Large intestine (tissue), 3 donors: ENCODE measurements around the gene SPG11. TPM values are rescaled to one million over a fixed set of nuclear protein-coding genes. Genes with fewer than 3 reads are reported as not detected.

ENCODE experiments used
- DNase-seq, 2 donors: peaks; one replicate each; pipeline versions ENCODE4 v3.0.0 to v3.0.0-alpha.2; 2013
- H3K27ac ChIP-seq: one replicate; pipeline ENCODE4 v1.5.1; 2013; ENCODE audit warnings: low read length
- H3K27me3 ChIP-seq: 2 replicates; pipeline ENCODE4 v1.6.1; 2013; ENCODE audit warnings: low read length; ENCODE audit not compliant: control insufficient read depth, insufficient read depth
- H3K36me3 ChIP-seq: 2 replicates; pipeline ENCODE4 v1.6.1; 2013; ENCODE audit warnings: low read length; ENCODE audit not compliant: control insufficient read depth, insufficient read depth
- H3K4me1 ChIP-seq: one replicate; pipeline ENCODE4 v1.6.1; 2013; ENCODE audit warnings: low read length; ENCODE audit not compliant: control insufficient read depth, insufficient read depth
- H3K4me3 ChIP-seq: one replicate; pipeline ENCODE4 v1.5.1; 2013; ENCODE audit warnings: low read length
- H3K9me3 ChIP-seq: one replicate; pipeline ENCODE4 v1.6.1; 2013; ENCODE audit warnings: mild to moderate bottlenecking, low read depth, low read length, moderate library complexity; ENCODE audit not compliant: control insufficient read depth
- WGBS: methylation state at CpG from one replicate; pipeline ENCODE4 v1.1.5; 2013; ENCODE audit warnings: low lambda C conversion rate; ENCODE audit not compliant: insufficient coverage; 5-methylcytosine and 5-hydroxymethylcytosine counted together
- polyA plus RNA-seq: library from polyadenylated mRNA; unstranded; fragments of 120-200 nt; gene quantifications from one replicate; pipeline ENCODE4 v1.2.1, GENCODE V29; 2013

The SPG11 gene
- polyA plus RNA-seq, 1 donor = 61.1 TPM

DNA sequence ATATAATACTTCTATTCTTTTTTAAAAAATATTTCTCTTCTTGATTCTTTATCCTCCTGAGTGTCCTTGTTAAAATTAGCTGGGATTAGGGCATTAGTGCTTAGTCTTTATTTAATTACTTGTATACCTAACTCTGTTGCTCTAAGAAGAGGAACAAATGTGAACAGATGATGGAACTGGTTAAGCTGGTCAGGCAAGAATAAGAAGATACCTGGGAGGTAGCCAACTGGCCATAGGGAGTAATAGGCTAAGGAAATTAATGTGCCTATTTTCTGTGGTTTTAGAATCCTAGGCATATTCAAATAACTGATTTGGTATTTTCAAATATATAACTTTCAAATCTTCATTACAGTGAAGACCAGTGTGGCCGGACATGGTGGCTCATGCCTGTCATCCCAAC lies 72.1 kb downstream of the SPG11 start:
- no peaks in the 10 kb centered on the region for H3K27me3 ChIP-seq
- WGBS = no CpG with 5 or more reads among the region's 1 CpG
- H3K4me3 ChIP-seq = no peak overlapping the region
- peaks cover 84% of the 10 kb centered on the region for H3K36me3 ChIP-seq
- H3K4me1 ChIP-seq = no peaks in the 10 kb centered on the region
- no peak for DNase-seq
- no peaks in the 10 kb centered on the region for H3K9me3 ChIP-seq
- no peak overlapping the region for H3K27ac ChIP-seq

DNA sequence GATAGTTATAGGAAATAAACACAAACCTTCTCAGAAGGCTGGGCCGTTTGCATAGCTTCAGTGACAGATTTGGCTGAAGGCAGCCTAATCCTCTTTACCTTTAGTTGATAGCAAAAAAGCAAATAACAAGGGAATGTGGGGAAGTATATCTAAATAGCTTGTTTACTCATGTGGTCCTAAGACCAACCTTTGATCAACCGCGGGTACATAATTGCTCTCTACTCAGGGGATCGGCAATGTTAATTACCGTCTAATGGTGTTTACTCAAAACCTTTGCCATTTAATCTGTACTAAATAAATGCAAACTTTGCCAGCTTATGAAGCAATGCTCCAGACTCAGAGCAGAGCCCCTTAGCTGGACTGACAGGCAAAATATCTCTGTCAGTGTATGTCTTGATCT lies 74.9 kb downstream of the SPG11 start:
- Histone ChIP-seq H3K27ac (no peak overlapping the region), H3K27me3 (no peaks in the 10 kb centered on the region), H3K4me3 (no peak overlapping the region), H3K9me3 (no peaks in the 10 kb centered on the region), H3K4me1 (no peaks in the 10 kb centered on the region), H3K36me3 (peaks cover 88% of the 10 kb centered on the region)
- no CpG with 5 or more reads among the region's 5 CpGs for WGBS
- DNase-seq = no peak

DNA sequence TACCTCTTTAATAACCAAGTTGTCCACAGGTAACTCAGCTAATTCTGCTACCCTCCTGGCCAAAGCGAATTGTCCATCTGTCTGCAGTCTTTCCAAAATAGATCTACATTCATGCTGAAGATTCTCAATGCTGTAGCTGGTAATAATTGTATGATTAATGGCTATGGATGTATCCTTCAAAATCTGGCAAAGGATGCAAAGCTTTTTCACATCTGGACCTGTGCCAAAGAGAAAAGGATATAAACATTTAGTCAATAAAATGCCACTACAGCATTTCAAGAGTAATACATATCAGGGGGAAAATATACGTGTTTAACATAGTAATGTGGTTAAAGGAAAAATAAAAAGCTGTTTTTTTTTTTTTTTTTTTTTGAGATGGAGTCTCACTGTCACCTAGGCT lies 77.8 kb downstream of the SPG11 start:
- no peaks in the 10 kb centered on the region for H3K4me1 ChIP-seq
- H3K4me3 ChIP-seq = no peak overlapping the region
- no CpG with 5 or more reads among the region's 2 CpGs for WGBS
- H3K27ac ChIP-seq = no peak overlapping the region
- no peaks in the 10 kb centered on the region for H3K9me3 ChIP-seq
- no peak for DNase-seq
- no peaks in the 10 kb centered on the region for H3K27me3 ChIP-seq
- peaks cover 74% of the 10 kb centered on the region for H3K36me3 ChIP-seq

DNA sequence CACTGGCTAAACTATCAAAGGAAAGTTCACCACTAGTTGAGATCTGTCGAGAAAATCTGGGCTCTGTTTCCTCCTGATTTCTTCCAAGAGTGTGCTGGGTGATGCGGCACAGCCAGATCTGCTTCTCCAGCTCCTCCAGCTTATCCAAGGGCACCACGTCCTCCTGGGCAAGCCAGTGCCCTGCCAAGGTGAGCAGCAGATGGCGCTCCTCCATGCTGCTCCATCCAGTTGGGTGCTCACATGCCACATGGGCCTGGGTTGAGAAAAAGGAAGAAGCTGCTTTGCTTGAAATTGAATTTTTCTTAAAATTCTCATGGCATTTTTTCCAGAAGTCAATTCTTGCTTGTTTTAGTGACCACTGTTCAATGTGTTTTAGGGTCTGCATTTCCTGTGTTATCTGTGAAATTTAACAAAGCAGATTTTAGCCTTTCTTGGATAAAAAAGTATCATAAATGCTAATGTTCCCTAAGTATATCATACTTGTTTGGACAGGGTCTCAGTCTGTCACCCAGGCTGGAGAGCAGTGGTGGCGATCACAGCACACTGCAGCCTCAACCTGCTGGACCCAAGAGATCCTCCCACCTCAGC lies 79.2 kb downstream of the SPG11 start:
- no peak for DNase-seq
- H3K27me3 ChIP-seq = no peaks in the 10 kb centered on the region
- H3K4me1 ChIP-seq = no peaks in the 10 kb centered on the region
- no peaks in the 10 kb centered on the region for H3K9me3 ChIP-seq
- H3K4me3 ChIP-seq = no peak overlapping the region
- peaks cover 66% of the 10 kb centered on the region for H3K36me3 ChIP-seq
- no CpG with 5 or more reads among the region's 5 CpGs for WGBS
- H3K27ac ChIP-seq = no peak overlapping the region

DNA sequence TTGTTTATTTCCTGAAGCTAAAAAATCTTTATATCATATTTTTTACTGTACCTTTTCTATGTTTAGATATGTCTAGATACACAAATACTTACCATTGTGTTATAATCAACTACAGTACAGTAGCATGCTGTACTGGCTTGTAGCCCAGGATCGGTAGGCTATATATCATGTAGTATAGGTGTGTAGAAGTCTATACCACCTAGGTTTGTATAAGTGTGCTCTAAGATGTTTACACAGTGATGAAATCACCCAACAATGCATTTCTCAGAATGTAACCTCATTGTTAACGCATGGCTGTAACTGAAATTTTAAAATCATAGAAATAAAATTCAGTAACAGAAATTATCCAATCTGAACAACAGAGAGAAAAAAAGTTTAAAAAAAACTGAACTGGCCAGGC lies 83.4 kb downstream of the SPG11 start:
- Histone ChIP-seq H3K27me3 (no peaks in the 10 kb centered on the region), H3K4me3 (no peak overlapping the region), H3K27ac (no peak overlapping the region), H3K36me3 (peaks cover 37% of the 10 kb centered on the region), H3K9me3 (no peaks in the 10 kb centered on the region), H3K4me1 (no peaks in the 10 kb centered on the region)
- DNase-seq = no peak
- WGBS = no CpG with 5 or more reads among the region's 2 CpGs

DNA sequence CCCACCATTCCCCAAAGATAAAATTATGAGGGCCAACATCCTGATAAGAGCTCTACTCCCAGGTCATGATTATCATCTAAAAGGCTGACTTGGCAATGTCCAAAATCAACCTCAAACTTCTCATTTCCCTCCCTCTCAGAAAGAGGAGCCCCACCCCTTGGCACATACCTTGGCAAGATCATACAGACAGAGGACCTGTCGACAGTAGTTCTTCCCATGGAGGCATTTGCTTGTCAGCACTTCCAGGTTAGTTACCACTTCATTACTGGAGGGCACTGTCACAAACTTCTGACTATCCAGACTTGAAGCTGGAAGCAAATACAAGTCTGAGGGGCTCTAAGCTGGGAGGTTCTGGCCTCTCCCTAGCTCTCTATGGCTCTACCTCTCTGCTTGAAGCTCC lies 88.7 kb downstream of the SPG11 start:
- no CpG with 5 or more reads among the region's 1 CpG for WGBS
- no peaks in the 10 kb centered on the region for H3K27me3 ChIP-seq
- no peak for DNase-seq
- H3K27ac ChIP-seq = no peak overlapping the region
- peaks cover 50% of the 10 kb centered on the region for H3K36me3 ChIP-seq
- no peaks in the 10 kb centered on the region for H3K9me3 ChIP-seq
- no peak overlapping the region for H3K4me3 ChIP-seq
- no peaks in the 10 kb centered on the region for H3K4me1 ChIP-seq

DNA sequence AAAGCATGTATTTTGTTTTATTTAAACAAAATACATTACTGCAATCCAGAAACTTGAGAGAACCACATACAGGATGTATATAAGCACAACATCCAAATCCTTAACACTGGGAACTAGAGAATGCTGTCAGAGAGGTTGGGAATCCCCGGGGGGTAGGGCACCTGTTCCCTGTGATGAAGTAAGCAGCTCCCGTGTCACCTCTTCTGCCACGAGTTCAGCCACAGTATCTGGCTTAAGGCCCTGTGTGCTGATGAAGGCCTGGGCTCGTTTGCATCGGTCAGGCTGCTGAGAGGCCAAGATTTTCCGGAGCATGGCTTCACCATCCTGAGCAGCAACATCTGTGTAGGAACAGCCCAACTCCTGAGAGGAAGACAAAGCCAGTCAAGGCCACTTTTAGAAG lies 90.1 kb downstream of the SPG11 start:
- Histone ChIP-seq H3K27ac (no peak overlapping the region), H3K4me1 (no peaks in the 10 kb centered on the region), H3K9me3 (no peaks in the 10 kb centered on the region), H3K36me3 (peaks cover 58% of the 10 kb centered on the region), H3K27me3 (no peaks in the 10 kb centered on the region), H3K4me3 (no peak overlapping the region)
- no peak for DNase-seq
- no CpG with 5 or more reads among the region's 6 CpGs for WGBS

DNA sequence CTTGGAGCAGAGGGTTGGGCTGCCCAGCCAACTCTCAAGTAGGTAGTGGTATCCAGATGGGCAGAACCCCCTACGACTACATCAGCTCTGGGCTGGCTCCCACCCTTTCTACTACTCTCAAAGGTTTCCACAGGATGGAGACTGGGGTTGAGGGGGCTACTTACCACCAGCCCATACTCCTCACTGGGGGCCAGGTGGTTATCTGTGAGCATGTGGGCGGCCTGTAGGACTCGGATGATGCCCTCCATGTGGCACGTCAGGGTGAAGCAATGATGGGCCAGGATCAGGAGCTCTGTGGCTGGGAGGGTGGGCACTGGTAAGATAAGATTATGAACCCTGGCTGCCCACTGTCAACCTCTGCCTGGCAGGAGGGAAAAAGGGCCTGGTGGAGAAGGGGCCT lies 93.1 kb downstream of the SPG11 start:
- no peak for DNase-seq
- Histone ChIP-seq H3K4me1 (no peaks in the 10 kb centered on the region), H3K27me3 (no peaks in the 10 kb centered on the region), H3K4me3 (no peak overlapping the region), H3K27ac (no peak overlapping the region), H3K9me3 (peaks cover 2% of the 10 kb centered on the region), H3K36me3 (peaks cover 78% of the 10 kb centered on the region)
- no CpG with 5 or more reads among the region's 4 CpGs for WGBS

DNA sequence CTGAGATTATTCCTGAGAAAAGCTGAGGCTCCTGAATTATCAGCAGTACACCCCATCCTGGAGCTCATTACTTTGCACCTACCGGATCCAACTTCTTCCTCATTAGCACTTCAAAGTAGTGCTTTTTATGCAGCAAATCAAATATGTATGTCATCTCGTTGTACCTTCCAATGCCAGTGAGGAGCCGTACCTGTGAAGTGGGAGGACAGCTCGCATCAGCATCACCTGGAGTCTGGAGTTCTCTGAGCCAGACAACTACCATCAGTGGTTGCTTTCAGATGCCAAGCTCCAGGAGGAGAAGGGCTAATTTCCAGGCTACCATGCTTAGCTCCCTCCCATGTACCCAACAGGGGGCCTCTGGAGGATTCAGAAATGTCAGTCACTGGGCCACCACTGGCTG lies 94.1 kb downstream of the SPG11 start:
- DNase-seq = no peak
- no CpG with 5 or more reads among the region's 4 CpGs for WGBS
- H3K27me3 ChIP-seq = no peaks in the 10 kb centered on the region
- no peaks in the 10 kb centered on the region for H3K4me1 ChIP-seq
- H3K4me3 ChIP-seq = no peak overlapping the region
- no peak overlapping the region for H3K27ac ChIP-seq
- peaks cover 3% of the 10 kb centered on the region for H3K9me3 ChIP-seq
- H3K36me3 ChIP-seq = peaks cover 80% of the 10 kb centered on the region

DNA sequence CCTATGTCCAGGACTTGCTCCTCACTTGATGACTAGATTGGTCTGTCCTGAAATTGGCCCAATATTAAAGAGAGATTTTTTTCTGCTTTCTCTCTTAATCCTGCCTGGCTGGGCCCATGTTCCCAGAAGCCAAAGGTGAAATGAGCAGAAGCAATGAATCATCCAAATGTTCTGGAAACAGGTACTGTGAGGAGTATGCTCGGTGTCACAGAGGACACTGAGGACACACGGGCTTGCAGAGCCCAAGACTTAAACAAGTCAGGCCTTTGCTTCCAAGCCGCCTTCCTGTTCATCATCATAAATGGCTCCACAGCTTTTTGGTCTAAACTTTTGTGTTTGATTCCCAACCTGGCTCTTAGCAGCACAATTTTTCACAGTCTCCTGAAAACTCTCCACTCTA lies 95.1 kb downstream of the SPG11 start:
- no peak for DNase-seq
- H3K4me1 ChIP-seq = no peaks in the 10 kb centered on the region
- no peak overlapping the region for H3K27ac ChIP-seq
- H3K36me3 ChIP-seq = peaks cover 82% of the 10 kb centered on the region
- peaks cover 3% of the 10 kb centered on the region for H3K9me3 ChIP-seq
- H3K27me3 ChIP-seq = no peaks in the 10 kb centered on the region
- no peak overlapping the region for H3K4me3 ChIP-seq
- WGBS = no CpG with 5 or more reads among the region's 3 CpGs

DNA sequence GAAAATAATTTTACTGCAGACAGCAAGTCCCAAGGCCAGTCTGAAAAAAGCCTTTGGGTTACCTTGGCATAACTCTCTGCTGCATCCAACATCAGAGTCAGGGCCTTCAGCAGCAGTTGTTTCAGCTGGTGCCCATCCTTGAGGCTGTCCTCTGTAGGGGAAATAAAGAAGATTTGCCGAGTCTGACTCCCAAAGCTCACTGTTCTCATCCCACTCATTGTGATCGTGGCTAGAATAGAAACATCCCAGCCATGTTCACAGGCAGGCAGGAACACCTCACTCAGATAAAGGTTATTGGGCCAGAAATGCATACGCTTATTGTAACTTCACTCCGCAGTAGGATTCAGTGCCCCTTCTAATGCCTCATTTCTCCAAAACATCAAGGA lies 97.3 kb downstream of the SPG11 start:
- peaks cover 3% of the 10 kb centered on the region for H3K9me3 ChIP-seq
- no peak for DNase-seq
- no peaks in the 10 kb centered on the region for H3K27me3 ChIP-seq
- no peaks in the 10 kb centered on the region for H3K4me1 ChIP-seq
- no peak overlapping the region for H3K4me3 ChIP-seq
- H3K27ac ChIP-seq = no peak overlapping the region
- WGBS = no CpG with 5 or more reads among the region's 4 CpGs
- peaks cover 84% of the 10 kb centered on the region for H3K36me3 ChIP-seq
